GM23338 (cell line): ENCODE results near the gene FCER1G. TPM values are rescaled to one million over a fixed set of nuclear protein-coding genes. Genes with fewer than 3 reads are reported as not detected.

Experiments used
- ATAC-seq: fragments of 200-7000 bp; cut with Tn5 transposase; 3 replicates; pipeline ENCODE4 v1.9.1; 2020
- DNase-seq: peaks from one replicate; pipeline ENCODE4 v3.0.0-alpha.2; 2015; ENCODE audit warnings: low spot score
- H2AFZ ChIP-seq: fragments of 200-600 bp; sonication (generic); 2 replicates; pipeline ENCODE4 v1.8.0; 2016; ENCODE audit warnings: antibody characterized with exemption, mild to moderate bottlenecking, moderate library complexity
- H3F3A ChIP-seq: fragments of 200-600 bp; sonication (generic); replicated peaks from 2 replicates; pipeline ENCODE4 v1.8.0; 2017; ENCODE audit warnings: antibody characterized with exemption, mixed run types, low read depth
- H3K27ac ChIP-seq: fragments of 200-600 bp; sonication (generic); 2 replicates; pipeline ENCODE4 v1.6.1; 2016; ENCODE audit warnings: low read depth
- H3K27me3 ChIP-seq: fragments of 200-600 bp; sonication (generic); 2 replicates; pipeline ENCODE4 v1.8.0; 2016; ENCODE audit warnings: mild to moderate bottlenecking, mixed run types, moderate library complexity; ENCODE audit not compliant: insufficient read depth
- H3K36me3 ChIP-seq: fragments of 200-600 bp; sonication (generic); 2 replicates; pipeline ENCODE4 v1.8.0; 2016; ENCODE audit warnings: mild to moderate bottlenecking; ENCODE audit not compliant: insufficient read depth
- H3K4me1 ChIP-seq: fragments of 200-600 bp; sonication (generic); 2 replicates; pipeline ENCODE4 v1.8.0; 2016; ENCODE audit warnings: mild to moderate bottlenecking, moderate library complexity; ENCODE audit not compliant: insufficient read depth
- H3K4me2 ChIP-seq: fragments of 200-600 bp; sonication (generic); 2 replicates; pipeline ENCODE4 v1.7.1; 2017; ENCODE audit warnings: mixed run types
- H3K4me3 ChIP-seq: fragments of 200-600 bp; sonication (generic); 2 replicates; pipeline ENCODE4 v1.6.1; 2016; ENCODE audit warnings: mixed run types
- H3K79me2 ChIP-seq: fragments of 200-600 bp; sonication (generic); replicated peaks from 2 replicates; pipeline ENCODE4 v1.8.0; 2017; ENCODE audit warnings: mild to moderate bottlenecking; ENCODE audit not compliant: insufficient read depth
- H3K9me2 ChIP-seq: fragments of 200-600 bp; sonication (generic); 2 replicates; pipeline ENCODE4 v1.8.0; 2017; ENCODE audit not compliant: insufficient read depth
- H4K20me1 ChIP-seq: fragments of 200-600 bp; sonication (generic); replicated peaks from 2 replicates; pipeline ENCODE4 v1.8.0; 2017; ENCODE audit warnings: mild to moderate bottlenecking; ENCODE audit not compliant: insufficient read depth
- H3K27ac Mint-ChIP-seq: 2 replicates; pipeline ENCODE4 v1.8.0; 2020; ENCODE audit warnings: inconsistent platforms, mild to moderate bottlenecking, moderate library complexity, mixed read lengths
- H3K27me3 Mint-ChIP-seq: 3 replicates; pipeline ENCODE4 v1.8.0; 2022; ENCODE audit warnings: low read depth, mild to moderate bottlenecking, moderate library complexity, mixed read lengths, inconsistent platforms; ENCODE audit not compliant: insufficient read depth, poor library complexity
- H3K36me3 Mint-ChIP-seq: 3 replicates; pipeline ENCODE4 v1.8.0; 2021; ENCODE audit warnings: low read depth, mild to moderate bottlenecking, inconsistent platforms, moderate library complexity, mixed read lengths
- H3K4me1 Mint-ChIP-seq: 3 replicates; pipeline ENCODE4 v1.8.0; 2020; ENCODE audit warnings: mild to moderate bottlenecking, inconsistent platforms, mixed read lengths
- H3K4me3 Mint-ChIP-seq: 3 replicates; pipeline ENCODE4 v1.8.0; 2021; ENCODE audit warnings: moderate library complexity, mild to moderate bottlenecking, inconsistent platforms, mixed read lengths
- H3K9me3 Mint-ChIP-seq: 3 replicates; pipeline ENCODE4 v1.8.0; 2020; ENCODE audit warnings: moderate library complexity, mild to moderate bottlenecking, inconsistent platforms, mixed read lengths
- CREB1 ChIP-seq: fragments of 250-450 bp; sonication (Bioruptor Pico); IDR thresholded peaks from 2 replicates; pipeline ENCODE4 v1.5.0; 2020; ENCODE audit warnings: low read depth, mild to moderate bottlenecking, moderate library complexity
- CTCF ChIP-seq, 2 experiments: fragments of 200-600 bp in 1 of 2; sonication (generic) in 1 of 2; conservative IDR thresholded peaks; 2 replicates each; pipeline versions ENCODE4 v1.5.1 to v1.6.1; 2016 to 2017; ENCODE audit warnings: antibody characterized with exemption in 2 of 2, low read depth in 2 of 2, mild to moderate bottlenecking in 2 of 2, moderate library complexity in 1 of 2
- EZH2 ChIP-seq: fragments of 200-600 bp; sonication (generic); IDR thresholded peaks from one replicate; pipeline ENCODE4 v1.8.0; 2017; ENCODE audit warnings: antibody characterized with exemption, mild to moderate bottlenecking, low read depth; ENCODE audit not compliant: unreplicated experiment
- EZH2phosphoT487 ChIP-seq: fragments of 200-600 bp; sonication (generic); IDR thresholded peaks from one replicate; pipeline ENCODE4 v1.8.1; 2018; ENCODE audit warnings: antibody characterized with exemption; ENCODE audit not compliant: unreplicated experiment
- JUNB ChIP-seq: IDR thresholded peaks from one replicate; pipeline ENCODE4 v1.6.1; 2016; ENCODE audit warnings: antibody characterized with exemption; ENCODE audit not compliant: unreplicated experiment
- NANOG ChIP-seq: IDR thresholded peaks from 2 replicates; pipeline ENCODE4 v1.6.1; 2016; ENCODE audit warnings: antibody characterized with exemption, borderline replicate concordance
- POLR2AphosphoS5 ChIP-seq: IDR thresholded peaks from 2 replicates; pipeline ENCODE4 v1.6.1; 2016; ENCODE audit warnings: antibody characterized with exemption, low read depth
- REST ChIP-seq: IDR thresholded peaks from one replicate; pipeline ENCODE4 v1.6.1; 2018; ENCODE audit warnings: antibody characterized with exemption; ENCODE audit not compliant: unreplicated experiment
- STAT1 ChIP-seq: IDR thresholded peaks from one replicate; pipeline ENCODE4 v1.6.1; 2016; ENCODE audit warnings: antibody characterized with exemption; ENCODE audit not compliant: unreplicated experiment
- ZNF114 ChIP-seq: fragments of 250-450 bp; sonication (Bioruptor Pico); IDR thresholded peaks from 2 replicates; pipeline ENCODE4 v1.5.0; 2020; ENCODE audit warnings: mild to moderate bottlenecking, moderate library complexity
- ZNF331 ChIP-seq: fragments of 250-450 bp; sonication (Bioruptor Pico); IDR thresholded peaks from 2 replicates; pipeline ENCODE4 v1.5.0; 2020; ENCODE audit warnings: low read depth, mild to moderate bottlenecking, moderate library complexity
- polyA plus RNA-seq: library from polyadenylated mRNA; unstranded; fragments of >200 nt; fragmentation: Nextera tagmentation; extraction: Ambion mirVana; gene quantifications from 2 replicates; pipeline ENCODE4 v1.2.1, GENCODE V29; 2016
- total RNA-seq: library from RNA; depleted of rRNA; stranded (reverse); fragments of >200 nt; shearing (Covaris generic); gene quantifications from 2 replicates; pipeline ENCODE4 v1.2.3, GENCODE V29; 2014
- TF ChIP-seq, protein P1 (sequence below): fragments of 250-450 bp; sonication (Bioruptor Pico); IDR thresholded peaks from 2 replicates; pipeline ENCODE4 v1.5.0; 2020; ENCODE audit warnings: mild to moderate bottlenecking, moderate library complexity
- TF ChIP-seq, protein P2 (sequence below): IDR thresholded peaks from 2 replicates; pipeline ENCODE4 v1.6.1; 2016; ENCODE audit warnings: antibody characterized with exemption

The FCER1G gene
- total and polyA plus RNA-seq, 2 experiments from 2014 or later = 1.1 TPM; not detected in 1

- TF ChIP-seq CTCF (conservative IDR thresholded peaks at IDR 0.05; ENCODE audit: low read depth in 2 of 2) (no peak), NANOG (no peak), CREB1 (CRISPR knock-in tag) (no peak), STAT1 (no peak), EZH2 (no peak), ZNF114 (no peak), JUNB (no peak), EZH2phosphoT487 (no peak), POLR2AphosphoS5 (no peak), ZNF331 (CRISPR knock-in tag) (no peak), REST (no peak)
- TF ChIP-seq, protein P1, sequence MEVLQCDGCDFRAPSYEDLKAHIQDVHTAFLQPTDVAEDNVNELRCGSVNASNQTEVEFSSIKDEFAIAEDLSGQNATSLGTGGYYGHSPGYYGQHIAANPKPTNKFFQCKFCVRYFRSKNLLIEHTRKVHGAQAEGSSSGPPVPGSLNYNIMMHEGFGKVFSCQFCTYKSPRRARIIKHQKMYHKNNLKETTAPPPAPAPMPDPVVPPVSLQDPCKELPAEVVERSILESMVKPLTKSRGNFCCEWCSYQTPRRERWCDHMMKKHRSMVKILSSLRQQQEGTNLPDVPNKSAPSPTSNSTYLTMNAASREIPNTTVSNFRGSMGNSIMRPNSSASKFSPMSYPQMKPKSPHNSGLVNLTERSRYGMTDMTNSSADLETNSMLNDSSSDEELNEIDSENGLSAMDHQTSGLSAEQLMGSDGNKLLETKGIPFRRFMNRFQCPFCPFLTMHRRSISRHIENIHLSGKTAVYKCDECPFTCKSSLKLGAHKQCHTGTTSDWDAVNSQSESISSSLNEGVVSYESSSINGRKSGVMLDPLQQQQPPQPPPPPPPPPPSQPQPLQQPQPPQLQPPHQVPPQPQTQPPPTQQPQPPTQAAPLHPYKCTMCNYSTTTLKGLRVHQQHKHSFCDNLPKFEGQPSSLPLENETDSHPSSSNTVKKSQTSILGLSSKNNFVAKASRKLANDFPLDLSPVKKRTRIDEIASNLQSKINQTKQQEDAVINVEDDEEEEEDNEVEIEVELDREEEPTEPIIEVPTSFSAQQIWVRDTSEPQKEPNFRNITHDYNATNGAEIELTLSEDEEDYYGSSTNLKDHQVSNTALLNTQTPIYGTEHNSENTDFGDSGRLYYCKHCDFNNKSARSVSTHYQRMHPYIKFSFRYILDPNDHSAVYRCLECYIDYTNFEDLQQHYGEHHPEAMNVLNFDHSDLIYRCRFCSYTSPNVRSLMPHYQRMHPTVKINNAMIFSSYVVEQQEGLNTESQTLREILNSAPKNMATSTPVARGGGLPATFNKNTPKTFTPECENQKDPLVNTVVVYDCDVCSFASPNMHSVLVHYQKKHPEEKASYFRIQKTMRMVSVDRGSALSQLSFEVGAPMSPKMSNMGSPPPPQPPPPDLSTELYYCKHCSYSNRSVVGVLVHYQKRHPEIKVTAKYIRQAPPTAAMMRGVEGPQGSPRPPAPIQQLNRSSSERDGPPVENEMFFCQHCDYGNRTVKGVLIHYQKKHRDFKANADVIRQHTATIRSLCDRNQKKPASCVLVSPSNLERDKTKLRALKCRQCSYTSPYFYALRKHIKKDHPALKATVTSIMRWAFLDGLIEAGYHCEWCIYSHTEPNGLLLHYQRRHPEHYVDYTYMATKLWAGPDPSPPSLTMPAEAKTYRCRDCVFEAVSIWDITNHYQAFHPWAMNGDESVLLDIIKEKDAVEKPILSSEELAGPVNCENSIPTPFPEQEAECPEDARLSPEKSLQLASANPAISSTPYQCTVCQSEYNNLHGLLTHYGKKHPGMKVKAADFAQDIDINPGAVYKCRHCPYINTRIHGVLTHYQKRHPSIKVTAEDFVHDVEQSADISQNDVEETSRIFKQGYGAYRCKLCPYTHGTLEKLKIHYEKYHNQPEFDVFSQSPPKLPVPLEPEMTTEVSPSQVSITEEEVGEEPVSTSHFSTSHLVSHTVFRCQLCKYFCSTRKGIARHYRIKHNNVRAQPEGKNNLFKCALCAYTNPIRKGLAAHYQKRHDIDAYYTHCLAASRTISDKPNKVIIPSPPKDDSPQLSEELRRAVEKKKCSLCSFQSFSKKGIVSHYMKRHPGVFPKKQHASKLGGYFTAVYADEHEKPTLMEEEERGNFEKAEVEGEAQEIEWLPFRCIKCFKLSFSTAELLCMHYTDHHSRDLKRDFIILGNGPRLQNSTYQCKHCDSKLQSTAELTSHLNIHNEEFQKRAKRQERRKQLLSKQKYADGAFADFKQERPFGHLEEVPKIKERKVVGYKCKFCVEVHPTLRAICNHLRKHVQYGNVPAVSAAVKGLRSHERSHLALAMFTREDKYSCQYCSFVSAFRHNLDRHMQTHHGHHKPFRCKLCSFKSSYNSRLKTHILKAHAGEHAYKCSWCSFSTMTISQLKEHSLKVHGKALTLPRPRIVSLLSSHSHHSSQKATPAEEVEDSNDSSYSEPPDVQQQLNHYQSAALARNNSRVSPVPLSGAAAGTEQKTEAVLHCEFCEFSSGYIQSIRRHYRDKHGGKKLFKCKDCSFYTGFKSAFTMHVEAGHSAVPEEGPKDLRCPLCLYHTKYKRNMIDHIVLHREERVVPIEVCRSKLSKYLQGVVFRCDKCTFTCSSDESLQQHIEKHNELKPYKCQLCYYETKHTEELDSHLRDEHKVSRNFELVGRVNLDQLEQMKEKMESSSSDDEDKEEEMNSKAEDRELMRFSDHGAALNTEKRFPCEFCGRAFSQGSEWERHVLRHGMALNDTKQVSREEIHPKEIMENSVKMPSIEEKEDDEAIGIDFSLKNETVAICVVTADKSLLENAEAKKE (CRISPR knock-in tag) = no peak
- TF ChIP-seq, protein P2, sequence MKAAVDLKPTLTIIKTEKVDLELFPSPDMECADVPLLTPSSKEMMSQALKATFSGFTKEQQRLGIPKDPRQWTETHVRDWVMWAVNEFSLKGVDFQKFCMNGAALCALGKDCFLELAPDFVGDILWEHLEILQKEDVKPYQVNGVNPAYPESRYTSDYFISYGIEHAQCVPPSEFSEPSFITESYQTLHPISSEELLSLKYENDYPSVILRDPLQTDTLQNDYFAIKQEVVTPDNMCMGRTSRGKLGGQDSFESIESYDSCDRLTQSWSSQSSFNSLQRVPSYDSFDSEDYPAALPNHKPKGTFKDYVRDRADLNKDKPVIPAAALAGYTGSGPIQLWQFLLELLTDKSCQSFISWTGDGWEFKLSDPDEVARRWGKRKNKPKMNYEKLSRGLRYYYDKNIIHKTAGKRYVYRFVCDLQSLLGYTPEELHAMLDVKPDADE = no peak
- H3K27ac ChIP-seq = no peak overlapping the region
- no peaks in the 10 kb centered on the region for H3K79me2 ChIP-seq
- Mint-ChIP-seq H3K4me3 (no peak overlapping the region), H3K27me3 (peaks cover 4% of the 10 kb centered on the region), H3K27ac (no peak overlapping the region), H3K36me3 (no peaks in the 10 kb centered on the region; the same call in 2 of the 3 replicates), H3K9me3 (no peaks in the 10 kb centered on the region), H3K4me1 (no peaks in the 10 kb centered on the region)
- no peak overlapping the region for H3K4me3 ChIP-seq
- no peaks in the 10 kb centered on the region for H4K20me1 ChIP-seq
- H3K9me2 ChIP-seq = no peaks in the 10 kb centered on the region
- 0 out of 2 replicates have a peak, but pooled peaks cover 6% of the 10 kb centered on the region for H3F3A ChIP-seq
- ATAC-seq (no peak), DNase-seq (no peak)
- H3K27me3 ChIP-seq = no peaks in the 10 kb centered on the region
- H3K4me2 ChIP-seq = no peak overlapping the region
- no peak overlapping the region for H2AFZ ChIP-seq
- H3K36me3 ChIP-seq = no peaks in the 10 kb centered on the region
- no peaks in the 10 kb centered on the region for H3K4me1 ChIP-seq
Measured at GRCh38 chr1:161235957-161236775, 21.1 kb downstream of the FCER1G start.
